Erythroblast (primary cell): ENCODE results near the gene E2F4.

ENCODE experiments used
- GATA1 ChIP-seq: IDR thresholded peaks from 2 replicates; pipeline ENCODE4 v1.6.1; 2011; ENCODE audit warnings: low read depth, mild to moderate bottlenecking, control low read depth, low read length, moderate library complexity
- POLR2A ChIP-seq: IDR thresholded peaks from 2 replicates; pipeline ENCODE4 v1.6.1; 2011; ENCODE audit warnings: mild to moderate bottlenecking, low read length

- TF ChIP-seq POLR2A (no peak), GATA1 (no peak)
These were observed 34.4 kb downstream of the E2F4 start for GRCh38 chr16:67226295-67226803.
